SH-SY5Y (cell line): ENCODE results near the gene TRDN.

ENCODE experiments used
- GATA2 ChIP-seq: IDR thresholded peaks from 2 replicates; pipeline ENCODE4 v1.6.1; 2011; ENCODE audit warnings: mild to moderate bottlenecking, low read depth, low read length
- GATA3 ChIP-seq: IDR thresholded peaks from 2 replicates; pipeline ENCODE4 v1.6.1; 2011; ENCODE audit warnings: low read depth, mild to moderate bottlenecking, low read length, moderate library complexity

DNA sequence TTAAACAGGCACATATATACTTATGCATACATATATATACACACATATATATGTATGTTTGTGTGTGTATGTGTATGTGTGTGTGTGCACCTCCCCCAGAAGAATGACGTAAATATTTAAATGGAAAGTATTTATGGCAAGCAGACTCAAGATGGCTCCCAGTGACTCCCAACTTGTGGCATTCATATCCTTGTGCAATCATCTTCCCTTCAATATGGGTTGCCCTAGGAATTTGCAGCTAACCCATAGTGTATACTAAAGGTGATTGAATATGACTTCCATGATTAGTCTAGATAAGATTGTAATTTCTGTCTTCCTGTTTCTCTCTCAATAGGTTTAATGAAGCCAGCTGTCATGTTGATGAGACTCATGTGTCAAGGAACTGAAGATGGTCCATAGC, 127.6 kb downstream of the TRDN start:
- TF ChIP-seq GATA2 (no peak), GATA3 (no peak)
